GM23338 (cell line): Measurements from ENCODE around the gene SLC24A4. TPM values are rescaled to one million over a fixed set of nuclear protein-coding genes. Genes with fewer than 3 reads are reported as not detected.

ENCODE experiments used
- ATAC-seq: fragments of 200-7000 bp; cut with Tn5 transposase; 3 replicates; pipeline ENCODE4 v1.9.1; 2020
- DNase-seq: peaks from one replicate; pipeline ENCODE4 v3.0.0-alpha.2; 2015; ENCODE audit warnings: low spot score
- H2AFZ ChIP-seq: fragments of 200-600 bp; sonication (generic); 2 replicates; pipeline ENCODE4 v1.8.0; 2016; ENCODE audit warnings: antibody characterized with exemption, mild to moderate bottlenecking, moderate library complexity
- H3F3A ChIP-seq: fragments of 200-600 bp; sonication (generic); replicated peaks from 2 replicates; pipeline ENCODE4 v1.8.0; 2017; ENCODE audit warnings: antibody characterized with exemption, mixed run types, low read depth
- H3K27ac ChIP-seq: fragments of 200-600 bp; sonication (generic); 2 replicates; pipeline ENCODE4 v1.6.1; 2016; ENCODE audit warnings: low read depth
- H3K27me3 ChIP-seq: fragments of 200-600 bp; sonication (generic); 2 replicates; pipeline ENCODE4 v1.8.0; 2016; ENCODE audit warnings: mild to moderate bottlenecking, mixed run types, moderate library complexity; ENCODE audit not compliant: insufficient read depth
- H3K36me3 ChIP-seq: fragments of 200-600 bp; sonication (generic); 2 replicates; pipeline ENCODE4 v1.8.0; 2016; ENCODE audit warnings: mild to moderate bottlenecking; ENCODE audit not compliant: insufficient read depth
- H3K4me1 ChIP-seq: fragments of 200-600 bp; sonication (generic); 2 replicates; pipeline ENCODE4 v1.8.0; 2016; ENCODE audit warnings: mild to moderate bottlenecking, moderate library complexity; ENCODE audit not compliant: insufficient read depth
- H3K4me2 ChIP-seq: fragments of 200-600 bp; sonication (generic); 2 replicates; pipeline ENCODE4 v1.7.1; 2017; ENCODE audit warnings: mixed run types
- H3K4me3 ChIP-seq: fragments of 200-600 bp; sonication (generic); 2 replicates; pipeline ENCODE4 v1.6.1; 2016; ENCODE audit warnings: mixed run types
- H3K79me2 ChIP-seq: fragments of 200-600 bp; sonication (generic); replicated peaks from 2 replicates; pipeline ENCODE4 v1.8.0; 2017; ENCODE audit warnings: mild to moderate bottlenecking; ENCODE audit not compliant: insufficient read depth
- H3K9me2 ChIP-seq: fragments of 200-600 bp; sonication (generic); 2 replicates; pipeline ENCODE4 v1.8.0; 2017; ENCODE audit not compliant: insufficient read depth
- H4K20me1 ChIP-seq: fragments of 200-600 bp; sonication (generic); replicated peaks from 2 replicates; pipeline ENCODE4 v1.8.0; 2017; ENCODE audit warnings: mild to moderate bottlenecking; ENCODE audit not compliant: insufficient read depth
- H3K27ac Mint-ChIP-seq: 2 replicates; pipeline ENCODE4 v1.8.0; 2020; ENCODE audit warnings: inconsistent platforms, mild to moderate bottlenecking, moderate library complexity, mixed read lengths
- H3K27me3 Mint-ChIP-seq: 3 replicates; pipeline ENCODE4 v1.8.0; 2022; ENCODE audit warnings: low read depth, mild to moderate bottlenecking, moderate library complexity, mixed read lengths, inconsistent platforms; ENCODE audit not compliant: insufficient read depth, poor library complexity
- H3K36me3 Mint-ChIP-seq: 3 replicates; pipeline ENCODE4 v1.8.0; 2021; ENCODE audit warnings: low read depth, mild to moderate bottlenecking, inconsistent platforms, moderate library complexity, mixed read lengths
- H3K4me1 Mint-ChIP-seq: 3 replicates; pipeline ENCODE4 v1.8.0; 2020; ENCODE audit warnings: mild to moderate bottlenecking, inconsistent platforms, mixed read lengths
- H3K4me3 Mint-ChIP-seq: 3 replicates; pipeline ENCODE4 v1.8.0; 2021; ENCODE audit warnings: moderate library complexity, mild to moderate bottlenecking, inconsistent platforms, mixed read lengths
- H3K9me3 Mint-ChIP-seq: 3 replicates; pipeline ENCODE4 v1.8.0; 2020; ENCODE audit warnings: moderate library complexity, mild to moderate bottlenecking, inconsistent platforms, mixed read lengths
- CREB1 ChIP-seq: fragments of 250-450 bp; sonication (Bioruptor Pico); IDR thresholded peaks from 2 replicates; pipeline ENCODE4 v1.5.0; 2020; ENCODE audit warnings: low read depth, mild to moderate bottlenecking, moderate library complexity
- CTCF ChIP-seq, 2 experiments: fragments of 200-600 bp in 1 of 2; sonication (generic) in 1 of 2; conservative IDR thresholded peaks; 2 replicates each; pipeline versions ENCODE4 v1.5.1 to v1.6.1; 2016 to 2017; ENCODE audit warnings: antibody characterized with exemption in 2 of 2, low read depth in 2 of 2, mild to moderate bottlenecking in 2 of 2, moderate library complexity in 1 of 2
- ETS1 ChIP-seq: IDR thresholded peaks from 2 replicates; pipeline ENCODE4 v1.6.1; 2016; ENCODE audit warnings: antibody characterized with exemption
- EZH2 ChIP-seq: fragments of 200-600 bp; sonication (generic); IDR thresholded peaks from one replicate; pipeline ENCODE4 v1.8.0; 2017; ENCODE audit warnings: antibody characterized with exemption, mild to moderate bottlenecking, low read depth; ENCODE audit not compliant: unreplicated experiment
- EZH2phosphoT487 ChIP-seq: fragments of 200-600 bp; sonication (generic); IDR thresholded peaks from one replicate; pipeline ENCODE4 v1.8.1; 2018; ENCODE audit warnings: antibody characterized with exemption; ENCODE audit not compliant: unreplicated experiment
- JUNB ChIP-seq: IDR thresholded peaks from one replicate; pipeline ENCODE4 v1.6.1; 2016; ENCODE audit warnings: antibody characterized with exemption; ENCODE audit not compliant: unreplicated experiment
- NANOG ChIP-seq: IDR thresholded peaks from 2 replicates; pipeline ENCODE4 v1.6.1; 2016; ENCODE audit warnings: antibody characterized with exemption, borderline replicate concordance
- POLR2AphosphoS5 ChIP-seq: IDR thresholded peaks from 2 replicates; pipeline ENCODE4 v1.6.1; 2016; ENCODE audit warnings: antibody characterized with exemption, low read depth
- REST ChIP-seq: IDR thresholded peaks from one replicate; pipeline ENCODE4 v1.6.1; 2018; ENCODE audit warnings: antibody characterized with exemption; ENCODE audit not compliant: unreplicated experiment
- STAT1 ChIP-seq: IDR thresholded peaks from one replicate; pipeline ENCODE4 v1.6.1; 2016; ENCODE audit warnings: antibody characterized with exemption; ENCODE audit not compliant: unreplicated experiment
- ZNF114 ChIP-seq: fragments of 250-450 bp; sonication (Bioruptor Pico); IDR thresholded peaks from 2 replicates; pipeline ENCODE4 v1.5.0; 2020; ENCODE audit warnings: mild to moderate bottlenecking, moderate library complexity
- ZNF331 ChIP-seq: fragments of 250-450 bp; sonication (Bioruptor Pico); IDR thresholded peaks from 2 replicates; pipeline ENCODE4 v1.5.0; 2020; ENCODE audit warnings: low read depth, mild to moderate bottlenecking, moderate library complexity
- ZNF462 ChIP-seq: fragments of 250-450 bp; sonication (Bioruptor Pico); IDR thresholded peaks from 2 replicates; pipeline ENCODE4 v1.5.0; 2020; ENCODE audit warnings: mild to moderate bottlenecking, moderate library complexity
- polyA plus RNA-seq: library from polyadenylated mRNA; unstranded; fragments of >200 nt; fragmentation: Nextera tagmentation; extraction: Ambion mirVana; gene quantifications from 2 replicates; pipeline ENCODE4 v1.2.1, GENCODE V29; 2016
- total RNA-seq: library from RNA; depleted of rRNA; stranded (reverse); fragments of >200 nt; shearing (Covaris generic); gene quantifications from 2 replicates; pipeline ENCODE4 v1.2.3, GENCODE V29; 2014

The SLC24A4 gene
- total and polyA plus RNA-seq, 2 experiments from 2014 or later: 0.06 to 0.38 TPM

- Histone ChIP-seq H3F3A (no peaks in the 10 kb centered on the region), H3K4me1 (no peaks in the 10 kb centered on the region), H3K4me2 (no peak overlapping the region), H3K9me2 (peaks cover 3% of the 10 kb centered on the region; the same call in 1 of the 2 replicates), H3K27me3 (no peaks in the 10 kb centered on the region), H2AFZ (no peak overlapping the region), H3K36me3 (no peaks in the 10 kb centered on the region; the same call in none of the 2 replicates), H3K79me2 (no peaks in the 10 kb centered on the region), H3K4me3 (no peak overlapping the region), H4K20me1 (no peaks in the 10 kb centered on the region), H3K27ac (no peak overlapping the region)
- ATAC-seq (no peak), DNase-seq (no peak)
- Mint-ChIP-seq H3K4me1 (no peaks in the 10 kb centered on the region), H3K4me3 (no peak overlapping the region), H3K9me3 (peaks cover 21% of the 10 kb centered on the region), H3K27me3 (peaks cover 1% of the 10 kb centered on the region), H3K36me3 (no peaks in the 10 kb centered on the region; the same call in 1 of the 3 replicates), H3K27ac (no peak overlapping the region)
- TF ChIP-seq STAT1 (no peak), NANOG (no peak), ETS1 (no peak), CTCF (conservative IDR thresholded peaks at IDR 0.05; ENCODE audit: low read depth in 2 of 2) (no peak), POLR2AphosphoS5 (no peak), JUNB (no peak), EZH2 (no peak), EZH2phosphoT487 (no peak), REST (no peak), ZNF114 (CRISPR knock-in tag) (no peak), CREB1 (no peak), ZNF331 (CRISPR knock-in tag) (no peak), ZNF462 (CRISPR knock-in tag) (no peak)
Observed at GRCh38 chr14:92368001-92368400, 45.0 kb downstream of the SLC24A4 start.
